Trophoblast cell (in vitro differentiated cells and primary cell): ENCODE results near the gene B4GAT1.

Experiments
- DNase-seq, 2 donors: peaks; one replicate each; pipeline ENCODE4 v3.0.0-alpha.2; 2016
- H2AFZ ChIP-seq: 2 replicates; pipeline ENCODE4 v1.6.1; 2013; ENCODE audit warnings: low read length, moderate library complexity, mild to moderate bottlenecking; ENCODE audit not compliant: insufficient read depth, poor library complexity
- H2AK5ac ChIP-seq: 2 replicates; pipeline ENCODE4 v1.6.1; 2013; ENCODE audit warnings: mild to moderate bottlenecking, low read length
- H2BK120ac ChIP-seq: 2 replicates; pipeline ENCODE4 v1.6.1; 2013; ENCODE audit warnings: low read length, mild to moderate bottlenecking, moderate library complexity; ENCODE audit not compliant: insufficient read depth, poor library complexity
- H2BK12ac ChIP-seq: 2 replicates; pipeline ENCODE4 v1.6.1; 2013; ENCODE audit warnings: mild to moderate bottlenecking, low read length, moderate library complexity
- H2BK5ac ChIP-seq: 2 replicates; pipeline ENCODE4 v1.6.1; 2013; ENCODE audit warnings: low read length, low read depth, moderate library complexity, mild to moderate bottlenecking; ENCODE audit not compliant: poor library complexity
- H3K14ac ChIP-seq: 2 replicates; pipeline ENCODE4 v1.6.1; 2013; ENCODE audit warnings: mild to moderate bottlenecking, low read length
- H3K18ac ChIP-seq: 2 replicates; pipeline ENCODE4 v1.6.1; 2013; ENCODE audit warnings: mild to moderate bottlenecking, low read length
- H3K23ac ChIP-seq: 2 replicates; pipeline ENCODE4 v1.6.1; 2013; ENCODE audit warnings: low read length
- H3K27ac ChIP-seq: 2 replicates; pipeline ENCODE4 v1.5.1; 2013; ENCODE audit warnings: low read depth, mild to moderate bottlenecking, inconsistent platforms, low read length, moderate library complexity
- H3K27me3 ChIP-seq: 2 replicates; pipeline ENCODE4 v1.6.1; 2013; ENCODE audit warnings: inconsistent platforms, mild to moderate bottlenecking, low read length, moderate library complexity; ENCODE audit not compliant: insufficient read depth
- H3K36me3 ChIP-seq, 2 experiments: 1 replicate in 1 of 2; 2 replicates in 1 of 2; pipeline ENCODE4 v1.6.1; 2013; ENCODE audit warnings: low read length in 2 of 2, mild to moderate bottlenecking in 2 of 2, moderate library complexity in 1 of 2; ENCODE audit not compliant: insufficient read depth in 2 of 2, control insufficient read depth in 1 of 2
- H3K4ac ChIP-seq: 2 replicates; pipeline ENCODE4 v1.6.1; 2013; ENCODE audit warnings: low read depth, mild to moderate bottlenecking, low read length, moderate library complexity
- H3K4me1 ChIP-seq, 2 experiments: 1 replicate in 1 of 2; 2 replicates in 1 of 2; pipeline ENCODE4 v1.6.1; 2013; ENCODE audit warnings: low read length in 2 of 2, mild to moderate bottlenecking in 2 of 2, moderate library complexity in 1 of 2; ENCODE audit not compliant: insufficient read depth in 2 of 2, control insufficient read depth in 1 of 2
- H3K4me2 ChIP-seq: 2 replicates; pipeline ENCODE4 v1.6.1; 2013; ENCODE audit warnings: inconsistent platforms, mild to moderate bottlenecking, low read length, moderate library complexity
- H3K4me3 ChIP-seq: 2 replicates; pipeline ENCODE4 v1.5.1; 2013; ENCODE audit warnings: mild to moderate bottlenecking, low read depth, low read length, inconsistent platforms
- H3K79me1 ChIP-seq: one replicate; pipeline ENCODE4 v1.6.1; 2013; ENCODE audit warnings: low read length
- H3K79me2 ChIP-seq: 2 replicates; pipeline ENCODE4 v1.6.1; 2013; ENCODE audit warnings: low read length, mild to moderate bottlenecking; ENCODE audit not compliant: control insufficient read depth, insufficient read depth, poor library complexity
- H3K9ac ChIP-seq: 2 replicates; pipeline ENCODE4 v1.6.1; 2013; ENCODE audit warnings: mild to moderate bottlenecking, low read length
- H3K9me3 ChIP-seq: 2 replicates; pipeline ENCODE4 v1.6.1; 2013; ENCODE audit warnings: low read depth, mild to moderate bottlenecking, control low read depth, inconsistent platforms, low read length; ENCODE audit not compliant: insufficient read depth
- H4K12ac ChIP-seq: 2 replicates; pipeline ENCODE4 v1.6.1; 2013; ENCODE audit warnings: low read depth, mild to moderate bottlenecking, low read length, moderate library complexity
- H4K8ac ChIP-seq: 2 replicates; pipeline ENCODE4 v1.6.1; 2013; ENCODE audit warnings: low read depth, mild to moderate bottlenecking, low read length, moderate library complexity
- H4K91ac ChIP-seq: one replicate; pipeline ENCODE4 v1.6.1; 2013; ENCODE audit warnings: low read depth, mild to moderate bottlenecking, low read length, moderate library complexity
- WGBS: extraction: QIAGEN DNeasy Blood & Tissue Kit; methylation state at CpG from one replicate; pipeline ENCODE4 v1.1.7; 2013; ENCODE audit warnings: missing lambda C conversion rate; ENCODE audit not compliant: insufficient read length, insufficient coverage; ENCODE audit errors: extremely low coverage; 5-methylcytosine and 5-hydroxymethylcytosine counted together

The B4GAT1 gene

DNA sequence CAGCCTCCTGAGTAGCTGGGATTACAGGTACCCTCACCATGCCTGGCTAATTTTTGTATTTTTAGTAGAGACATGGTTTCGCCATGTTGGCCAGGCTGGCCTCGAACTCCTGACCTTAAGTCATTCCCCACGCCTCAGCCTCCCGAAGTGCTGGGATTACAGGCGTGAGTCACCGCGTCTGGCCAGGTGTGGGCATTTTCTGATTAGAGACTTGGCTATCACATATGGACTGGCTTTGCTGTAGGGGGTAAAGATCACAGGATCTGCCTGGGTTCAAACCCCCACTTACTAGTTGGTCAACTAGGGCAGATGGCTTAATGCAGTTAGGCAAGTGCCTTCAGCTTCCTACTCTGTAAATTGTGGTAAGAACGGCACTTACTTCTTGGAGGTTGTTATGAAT lies 37.1 kb downstream of the B4GAT1 start:
- H3K4me3 ChIP-seq, result no peak overlapping the region
- no peak overlapping the region for H2BK12ac ChIP-seq
- no peak overlapping the region for H2BK5ac ChIP-seq
- H3K4me2 ChIP-seq, result no peak overlapping the region
- H3K23ac ChIP-seq, result no peak overlapping the region
- peaks cover 2% of the 10 kb centered on the region for H3K9me3 ChIP-seq
- no peak overlapping the region for H2BK120ac ChIP-seq
- no peak overlapping the region for H3K9ac ChIP-seq
- H4K12ac ChIP-seq, result no peak overlapping the region
- H3K79me2 ChIP-seq, result no peaks in the 10 kb centered on the region
- no peak overlapping the region for H4K8ac ChIP-seq
- DNase-seq, result no peak
- H3K27me3 ChIP-seq, result no peaks in the 10 kb centered on the region
- no peaks in the 10 kb centered on the region for H3K36me3 ChIP-seq
- no peak overlapping the region for H3K14ac ChIP-seq
- no peak overlapping the region for H3K27ac ChIP-seq
- no peak overlapping the region for H2AK5ac ChIP-seq
- peaks cover 21% of the 10 kb centered on the region in 2 experiments for H3K4me1 ChIP-seq
- H4K91ac ChIP-seq, result no peak overlapping the region
- H3K4ac ChIP-seq, result no peak overlapping the region
- peaks cover 16% of the 10 kb centered on the region for H3K79me1 ChIP-seq
- H3K18ac ChIP-seq, result no peak overlapping the region
- no CpG with 5 or more reads among the region's 8 CpGs for WGBS
- no peak overlapping the region for H2AFZ ChIP-seq

GRCh38 chr11:66309475-66309874 lies 38.0 kb downstream of the B4GAT1 start:
- Histone ChIP-seq H4K91ac (no peak overlapping the region), H2AK5ac (no peak overlapping the region), H4K8ac (no peak overlapping the region), H3K4me3 (no peak overlapping the region), H2AFZ (no peak overlapping the region), H3K18ac (no peak overlapping the region), H2BK120ac (no peak overlapping the region), H2BK5ac (no peak overlapping the region), H3K9ac (no peak overlapping the region), H3K4ac (no peak overlapping the region), H3K23ac (no peak overlapping the region), H3K9me3 (no peaks in the 10 kb centered on the region), H3K27ac (no peak overlapping the region), H3K79me1 (peaks cover 14% of the 10 kb centered on the region), H3K4me2 (no peak overlapping the region), H3K4me1 (peaks cover 16 to 18% of the 10 kb centered on the region in 2 experiments), H3K79me2 (no peaks in the 10 kb centered on the region), H4K12ac (no peak overlapping the region), H2BK12ac (no peak overlapping the region), H3K36me3 (no peaks in the 10 kb centered on the region), H3K27me3 (peaks cover 3% of the 10 kb centered on the region), H3K14ac (no peak overlapping the region)
- WGBS, result no CpG with 5 or more reads among the region's 3 CpGs
- no peak for DNase-seq

- peaks cover 3% of the 10 kb centered on the region for H3K27me3 ChIP-seq
- no peak overlapping the region for H2BK120ac ChIP-seq
- no peak overlapping the region for H2BK5ac ChIP-seq
- no peak overlapping the region for H4K12ac ChIP-seq
- H3K9ac ChIP-seq, result no peak overlapping the region
- no peaks in the 10 kb centered on the region for H3K9me3 ChIP-seq
- no peak overlapping the region for H3K4me3 ChIP-seq
- no peak overlapping the region for H4K91ac ChIP-seq
- no peak overlapping the region for H2AK5ac ChIP-seq
- no peak overlapping the region for H3K4me2 ChIP-seq
- DNase-seq, result no peak
- H3K79me1 ChIP-seq, result no peaks in the 10 kb centered on the region
- no peak overlapping the region for H2AFZ ChIP-seq
- no peak overlapping the region for H2BK12ac ChIP-seq
- no peak overlapping the region for H3K27ac ChIP-seq
- H3K4me1 ChIP-seq, result no peaks in the 10 kb centered on the region
- no peak overlapping the region for H3K14ac ChIP-seq
- no peak overlapping the region for H3K23ac ChIP-seq
- WGBS, result no CpG with 5 or more reads among the region's 12 CpGs
- no peaks in the 10 kb centered on the region for H3K36me3 ChIP-seq
- H4K8ac ChIP-seq, result no peak overlapping the region
- no peak overlapping the region for H3K18ac ChIP-seq
- H3K4ac ChIP-seq, result no peak overlapping the region
- no peaks in the 10 kb centered on the region for H3K79me2 ChIP-seq
These were observed 44.8 kb downstream of the B4GAT1 start for GRCh38 chr11:66302656-66303055.

- no peak overlapping the region for H2AFZ ChIP-seq
- no peak overlapping the region for H3K14ac ChIP-seq
- no CpG with 5 or more reads among the region's 3 CpGs for WGBS
- H3K27ac ChIP-seq, result no peak overlapping the region
- H3K27me3 ChIP-seq, result no peaks in the 10 kb centered on the region
- H3K23ac ChIP-seq, result no peak overlapping the region
- DNase-seq, result no peak
- no peak overlapping the region for H3K4me2 ChIP-seq
- H3K4me1 ChIP-seq, result no peaks in the 10 kb centered on the region
- no peak overlapping the region for H2AK5ac ChIP-seq
- no peaks in the 10 kb centered on the region for H3K79me2 ChIP-seq
- no peak overlapping the region for H2BK12ac ChIP-seq
- H4K8ac ChIP-seq, result no peak overlapping the region
- no peaks in the 10 kb centered on the region for H3K79me1 ChIP-seq
- H4K12ac ChIP-seq, result no peak overlapping the region
- H3K9ac ChIP-seq, result no peak overlapping the region
- H3K9me3 ChIP-seq, result peaks cover 3% of the 10 kb centered on the region
- no peak overlapping the region for H2BK120ac ChIP-seq
- no peaks in the 10 kb centered on the region for H3K36me3 ChIP-seq
- H3K4me3 ChIP-seq, result no peak overlapping the region
- H3K4ac ChIP-seq, result no peak overlapping the region
- no peak overlapping the region for H2BK5ac ChIP-seq
- no peak overlapping the region for H4K91ac ChIP-seq
- no peak overlapping the region for H3K18ac ChIP-seq
These were observed 48.2 kb downstream of the B4GAT1 start for GRCh38 chr11:66299186-66299585.
